ENCODE data around the gene ANKRD17. TPM values are rescaled to one million over a fixed set of nuclear protein-coding genes. Genes with fewer than 3 reads are reported as not detected.

Gene ANKRD17
- polyA plus RNA-seq, 1 of the 3 experiments (the other 2 are of a cell fraction) = 25.6 TPM

DNA sequence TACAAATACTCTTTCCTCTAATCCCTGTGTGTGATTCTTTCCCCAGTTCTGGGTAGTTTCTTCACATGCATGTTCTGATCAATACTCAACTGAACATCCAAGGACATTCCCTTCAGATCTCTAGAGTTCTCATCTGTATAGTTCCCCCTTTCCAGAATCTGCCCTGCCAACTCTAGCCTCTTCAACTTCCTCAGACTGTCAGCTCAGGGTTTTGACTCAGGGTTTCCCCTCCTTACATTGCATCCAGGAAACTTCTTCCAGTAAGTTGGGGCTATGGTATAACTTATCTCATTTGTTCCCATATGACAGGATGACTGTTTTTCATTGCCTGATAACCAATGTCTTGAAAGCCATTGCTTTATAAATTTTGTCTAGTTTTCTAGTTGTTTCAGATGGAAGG lies 14.2 kb upstream of the ANKRD17 start:
- Histone ChIP-seq H3K9me2 (no peaks in the 10 kb centered on the region), H3K4me2 (no peak overlapping the region), H3K36me3 (replicated peaks in 1 of 2; ENCODE audit: control insufficient read depth in 1 of 2, insufficient read depth in 2 of 2, low read length in 1 of 2) (peaks cover 0 to 12% of the 10 kb centered on the region in 2 experiments), H3K4me1 (ENCODE audit: control insufficient read depth in 1 of 2, insufficient read depth in 2 of 2, low read depth in 1 of 2, low read length in 1 of 2) (no peaks in the 10 kb centered on the region; a peak in 1 of 4 replicates), H3K27me3 (ENCODE audit: insufficient read depth) (no peaks in the 10 kb centered on the region), H3K9me3 (no peaks in the 10 kb centered on the region), H3K79me2 (ENCODE audit: insufficient read depth) (no peaks in the 10 kb centered on the region), H3F3A (replicated peaks; ENCODE audit: insufficient read depth) (no peaks in the 10 kb centered on the region), H2AFZ (ENCODE audit: low read depth) (no peak overlapping the region), H3K4me3 (ENCODE audit: low read depth in 2 of 2, low read length in 1 of 2) (no peak overlapping the region), H3K9ac (no peak overlapping the region), H4K20me1 (ENCODE audit: insufficient read depth) (no peaks in the 10 kb centered on the region), H3K27ac (ENCODE audit: low read depth in 2 of 2, low read length in 1 of 2) (no peak overlapping the region)
- POLR2A ChIA-PET = no interaction called here
- CTCF ChIA-PET = no interaction called here
- DNase-seq = no peak
- TF ChIP-seq TCF12 (IDR thresholded peaks at IDR 0.05) (no peak), MEF2A (IDR thresholded peaks at IDR 0.05; ENCODE audit: borderline replicate concordance, low read depth) (no peak), CHD2 (IDR thresholded peaks at IDR 0.05; ENCODE audit: low read length, partially characterized antibody) (no peak), FOXJ3 (CRISPR knock-in tag; IDR thresholded peaks at IDR 0.05) (no peak), GABPA (IDR thresholded peaks at IDR 0.05; ENCODE audit: low read depth) (no peak), RCOR1 (IDR thresholded peaks at IDR 0.05; ENCODE audit: low read length) (no peak), MXI1 (IDR thresholded peaks at IDR 0.05; ENCODE audit: low read depth, low read length) (no peak), NFIC (IDR thresholded peaks at IDR 0.05; ENCODE audit: borderline replicate concordance) (no peak), EZH2phosphoT487 (IDR thresholded peaks at IDR 0.05; ENCODE audit: borderline replicate concordance, low read depth) (no peak), YY1 (IDR thresholded peaks at IDR 0.05; ENCODE audit: low read depth) (no peak), FOXM1 (IDR thresholded peaks at IDR 0.05; ENCODE audit: low read depth) (no peak), SIN3A (IDR thresholded peaks at IDR 0.05; ENCODE audit: borderline replicate concordance, low read depth, low read length) (no peak)
- TF ChIP-seq, protein P1, sequence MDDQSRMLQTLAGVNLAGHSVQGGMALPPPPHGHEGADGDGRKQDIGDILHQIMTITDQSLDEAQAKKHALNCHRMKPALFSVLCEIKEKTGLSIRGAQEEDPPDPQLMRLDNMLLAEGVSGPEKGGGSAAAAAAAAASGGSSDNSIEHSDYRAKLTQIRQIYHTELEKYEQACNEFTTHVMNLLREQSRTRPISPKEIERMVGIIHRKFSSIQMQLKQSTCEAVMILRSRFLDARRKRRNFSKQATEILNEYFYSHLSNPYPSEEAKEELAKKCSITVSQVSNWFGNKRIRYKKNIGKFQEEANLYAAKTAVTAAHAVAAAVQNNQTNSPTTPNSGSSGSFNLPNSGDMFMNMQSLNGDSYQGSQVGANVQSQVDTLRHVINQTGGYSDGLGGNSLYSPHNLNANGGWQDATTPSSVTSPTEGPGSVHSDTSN (IDR thresholded peaks at IDR 0.05) = no peak
- TF ChIP-seq, protein P2, sequence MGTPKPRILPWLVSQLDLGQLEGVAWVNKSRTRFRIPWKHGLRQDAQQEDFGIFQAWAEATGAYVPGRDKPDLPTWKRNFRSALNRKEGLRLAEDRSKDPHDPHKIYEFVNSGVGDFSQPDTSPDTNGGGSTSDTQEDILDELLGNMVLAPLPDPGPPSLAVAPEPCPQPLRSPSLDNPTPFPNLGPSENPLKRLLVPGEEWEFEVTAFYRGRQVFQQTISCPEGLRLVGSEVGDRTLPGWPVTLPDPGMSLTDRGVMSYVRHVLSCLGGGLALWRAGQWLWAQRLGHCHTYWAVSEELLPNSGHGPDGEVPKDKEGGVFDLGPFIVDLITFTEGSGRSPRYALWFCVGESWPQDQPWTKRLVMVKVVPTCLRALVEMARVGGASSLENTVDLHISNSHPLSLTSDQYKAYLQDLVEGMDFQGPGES (IDR thresholded peaks at IDR 0.05; ENCODE audit: low read depth, low read length) = no peak
- TF ChIP-seq, protein P3, sequence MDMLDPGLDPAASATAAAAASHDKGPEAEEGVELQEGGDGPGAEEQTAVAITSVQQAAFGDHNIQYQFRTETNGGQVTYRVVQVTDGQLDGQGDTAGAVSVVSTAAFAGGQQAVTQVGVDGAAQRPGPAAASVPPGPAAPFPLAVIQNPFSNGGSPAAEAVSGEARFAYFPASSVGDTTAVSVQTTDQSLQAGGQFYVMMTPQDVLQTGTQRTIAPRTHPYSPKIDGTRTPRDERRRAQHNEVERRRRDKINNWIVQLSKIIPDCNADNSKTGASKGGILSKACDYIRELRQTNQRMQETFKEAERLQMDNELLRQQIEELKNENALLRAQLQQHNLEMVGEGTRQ (IDR thresholded peaks at IDR 0.05; ENCODE audit: borderline replicate concordance, low read depth, low read length) = no peak
- TF ChIP-seq, protein P4, sequence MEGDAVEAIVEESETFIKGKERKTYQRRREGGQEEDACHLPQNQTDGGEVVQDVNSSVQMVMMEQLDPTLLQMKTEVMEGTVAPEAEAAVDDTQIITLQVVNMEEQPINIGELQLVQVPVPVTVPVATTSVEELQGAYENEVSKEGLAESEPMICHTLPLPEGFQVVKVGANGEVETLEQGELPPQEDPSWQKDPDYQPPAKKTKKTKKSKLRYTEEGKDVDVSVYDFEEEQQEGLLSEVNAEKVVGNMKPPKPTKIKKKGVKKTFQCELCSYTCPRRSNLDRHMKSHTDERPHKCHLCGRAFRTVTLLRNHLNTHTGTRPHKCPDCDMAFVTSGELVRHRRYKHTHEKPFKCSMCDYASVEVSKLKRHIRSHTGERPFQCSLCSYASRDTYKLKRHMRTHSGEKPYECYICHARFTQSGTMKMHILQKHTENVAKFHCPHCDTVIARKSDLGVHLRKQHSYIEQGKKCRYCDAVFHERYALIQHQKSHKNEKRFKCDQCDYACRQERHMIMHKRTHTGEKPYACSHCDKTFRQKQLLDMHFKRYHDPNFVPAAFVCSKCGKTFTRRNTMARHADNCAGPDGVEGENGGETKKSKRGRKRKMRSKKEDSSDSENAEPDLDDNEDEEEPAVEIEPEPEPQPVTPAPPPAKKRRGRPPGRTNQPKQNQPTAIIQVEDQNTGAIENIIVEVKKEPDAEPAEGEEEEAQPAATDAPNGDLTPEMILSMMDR (IDR thresholded peaks at IDR 0.05) = no peak
- TF ChIP-seq, protein P5, sequence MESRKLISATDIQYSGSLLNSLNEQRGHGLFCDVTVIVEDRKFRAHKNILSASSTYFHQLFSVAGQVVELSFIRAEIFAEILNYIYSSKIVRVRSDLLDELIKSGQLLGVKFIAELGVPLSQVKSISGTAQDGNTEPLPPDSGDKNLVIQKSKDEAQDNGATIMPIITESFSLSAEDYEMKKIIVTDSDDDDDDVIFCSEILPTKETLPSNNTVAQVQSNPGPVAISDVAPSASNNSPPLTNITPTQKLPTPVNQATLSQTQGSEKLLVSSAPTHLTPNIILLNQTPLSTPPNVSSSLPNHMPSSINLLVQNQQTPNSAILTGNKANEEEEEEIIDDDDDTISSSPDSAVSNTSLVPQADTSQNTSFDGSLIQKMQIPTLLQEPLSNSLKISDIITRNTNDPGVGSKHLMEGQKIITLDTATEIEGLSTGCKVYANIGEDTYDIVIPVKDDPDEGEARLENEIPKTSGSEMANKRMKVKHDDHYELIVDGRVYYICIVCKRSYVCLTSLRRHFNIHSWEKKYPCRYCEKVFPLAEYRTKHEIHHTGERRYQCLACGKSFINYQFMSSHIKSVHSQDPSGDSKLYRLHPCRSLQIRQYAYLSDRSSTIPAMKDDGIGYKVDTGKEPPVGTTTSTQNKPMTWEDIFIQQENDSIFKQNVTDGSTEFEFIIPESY (IDR thresholded peaks at IDR 0.05; ENCODE audit: borderline replicate concordance, low read depth) = no peak
- TF ChIP-seq, protein P6, sequence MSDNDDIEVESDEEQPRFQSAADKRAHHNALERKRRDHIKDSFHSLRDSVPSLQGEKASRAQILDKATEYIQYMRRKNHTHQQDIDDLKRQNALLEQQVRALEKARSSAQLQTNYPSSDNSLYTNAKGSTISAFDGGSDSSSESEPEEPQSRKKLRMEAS (IDR thresholded peaks at IDR 0.05; ENCODE audit: low read depth) = no peak
- TF ChIP-seq, protein P7, sequence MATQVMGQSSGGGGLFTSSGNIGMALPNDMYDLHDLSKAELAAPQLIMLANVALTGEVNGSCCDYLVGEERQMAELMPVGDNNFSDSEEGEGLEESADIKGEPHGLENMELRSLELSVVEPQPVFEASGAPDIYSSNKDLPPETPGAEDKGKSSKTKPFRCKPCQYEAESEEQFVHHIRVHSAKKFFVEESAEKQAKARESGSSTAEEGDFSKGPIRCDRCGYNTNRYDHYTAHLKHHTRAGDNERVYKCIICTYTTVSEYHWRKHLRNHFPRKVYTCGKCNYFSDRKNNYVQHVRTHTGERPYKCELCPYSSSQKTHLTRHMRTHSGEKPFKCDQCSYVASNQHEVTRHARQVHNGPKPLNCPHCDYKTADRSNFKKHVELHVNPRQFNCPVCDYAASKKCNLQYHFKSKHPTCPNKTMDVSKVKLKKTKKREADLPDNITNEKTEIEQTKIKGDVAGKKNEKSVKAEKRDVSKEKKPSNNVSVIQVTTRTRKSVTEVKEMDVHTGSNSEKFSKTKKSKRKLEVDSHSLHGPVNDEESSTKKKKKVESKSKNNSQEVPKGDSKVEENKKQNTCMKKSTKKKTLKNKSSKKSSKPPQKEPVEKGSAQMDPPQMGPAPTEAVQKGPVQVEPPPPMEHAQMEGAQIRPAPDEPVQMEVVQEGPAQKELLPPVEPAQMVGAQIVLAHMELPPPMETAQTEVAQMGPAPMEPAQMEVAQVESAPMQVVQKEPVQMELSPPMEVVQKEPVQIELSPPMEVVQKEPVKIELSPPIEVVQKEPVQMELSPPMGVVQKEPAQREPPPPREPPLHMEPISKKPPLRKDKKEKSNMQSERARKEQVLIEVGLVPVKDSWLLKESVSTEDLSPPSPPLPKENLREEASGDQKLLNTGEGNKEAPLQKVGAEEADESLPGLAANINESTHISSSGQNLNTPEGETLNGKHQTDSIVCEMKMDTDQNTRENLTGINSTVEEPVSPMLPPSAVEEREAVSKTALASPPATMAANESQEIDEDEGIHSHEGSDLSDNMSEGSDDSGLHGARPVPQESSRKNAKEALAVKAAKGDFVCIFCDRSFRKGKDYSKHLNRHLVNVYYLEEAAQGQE (IDR thresholded peaks at IDR 0.05; ENCODE audit: low read depth, low read length) = no peak
- TF ChIP-seq, protein P8, sequence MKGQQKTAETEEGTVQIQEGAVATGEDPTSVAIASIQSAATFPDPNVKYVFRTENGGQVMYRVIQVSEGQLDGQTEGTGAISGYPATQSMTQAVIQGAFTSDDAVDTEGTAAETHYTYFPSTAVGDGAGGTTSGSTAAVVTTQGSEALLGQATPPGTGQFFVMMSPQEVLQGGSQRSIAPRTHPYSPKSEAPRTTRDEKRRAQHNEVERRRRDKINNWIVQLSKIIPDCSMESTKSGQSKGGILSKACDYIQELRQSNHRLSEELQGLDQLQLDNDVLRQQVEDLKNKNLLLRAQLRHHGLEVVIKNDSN (IDR thresholded peaks at IDR 0.05; ENCODE audit: borderline replicate concordance, low read depth) = no peak

Measured in SK-N-SH (cell line).